HTR-8/SVneo (cell line): ENCODE results near the gene ANKRD16.

Source experiments
- DNase-seq: peaks from one replicate; pipeline ENCODE4 v3.0.0; 2011; ENCODE audit warnings: low spot score, mixed read lengths; ENCODE audit not compliant: insufficient read length
- FAIRE-seq: peaks from 2 replicates; lab custom pipeline; 2011; peaks lifted over from hg19 to GRCh38; lab: Jason Lieb, UNC

ANKRD16 gene

GRCh38 chr10:5814110-5815107, 75.3 kb downstream of the ANKRD16 start:
- FAIRE-seq: no peak
- DNase-seq: no peak

GRCh38 chr10:5813341-5814109, 76.2 kb downstream of the ANKRD16 start, which contains the start of gene GDI2:
Gene GDI2 (minus strand): TSS chr10:5813434. CDS start chr10:5813258, 176 bp downstream.
- DNase-seq (peak; percentile 94), FAIRE-seq (no peak)

GRCh38 chr10:5813091-5813340, 76.7 kb downstream of the ANKRD16 start:
- DNase-seq (no peak), FAIRE-seq (no peak)

GRCh38 chr10:5812283-5813090, 77.2 kb downstream of the ANKRD16 start:
- FAIRE-seq: no peak
- no peak for DNase-seq
